Measurements from ENCODE around the gene FYCO1.
"Not testable (repeated sequence)": the region's sequence is repeated elsewhere in the genome, so short reads cannot be mapped to it uniquely, and the experiment has no call there.

FYCO1 gene

GRCh38 chr3:45995236-45996192 is at the start of gene FYCO1:
TSS of gene FYCO1 (minus strand) at chr3:45995824. CDS start at chr3:45984910, 10,914 bp downstream.
- peak; percentile 73 to 78 for DNase-seq

- no peak for DNase-seq
Measured at GRCh38 chr3:46038916-46039315, 43.3 kb upstream of the FYCO1 start.

DNA sequence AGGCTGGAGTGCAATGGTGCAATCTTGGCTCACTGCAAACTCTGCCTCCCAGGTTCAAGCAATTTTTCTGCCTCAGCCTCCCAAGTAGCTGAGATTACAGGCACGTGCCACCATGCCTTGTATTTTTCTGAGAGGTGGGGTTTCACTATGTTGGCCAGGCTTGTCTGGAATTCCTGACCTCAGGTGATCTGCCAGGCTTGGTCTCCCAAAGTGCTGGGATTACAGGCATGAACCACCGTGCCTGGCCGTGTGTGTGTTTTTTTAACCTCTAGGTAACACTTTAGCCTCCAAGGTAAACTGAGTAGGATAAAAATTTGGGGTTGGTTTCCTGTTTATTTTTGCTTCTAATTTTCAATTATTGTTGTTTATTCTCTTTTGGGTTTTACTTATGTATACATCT is 42.4 kb upstream of the FYCO1 start:
- not testable (repeated sequence) for DNase-seq

- DNase-seq = no peak
Measured at GRCh38 chr3:46036191-46036590, 40.6 kb upstream of the FYCO1 start.

DNA sequence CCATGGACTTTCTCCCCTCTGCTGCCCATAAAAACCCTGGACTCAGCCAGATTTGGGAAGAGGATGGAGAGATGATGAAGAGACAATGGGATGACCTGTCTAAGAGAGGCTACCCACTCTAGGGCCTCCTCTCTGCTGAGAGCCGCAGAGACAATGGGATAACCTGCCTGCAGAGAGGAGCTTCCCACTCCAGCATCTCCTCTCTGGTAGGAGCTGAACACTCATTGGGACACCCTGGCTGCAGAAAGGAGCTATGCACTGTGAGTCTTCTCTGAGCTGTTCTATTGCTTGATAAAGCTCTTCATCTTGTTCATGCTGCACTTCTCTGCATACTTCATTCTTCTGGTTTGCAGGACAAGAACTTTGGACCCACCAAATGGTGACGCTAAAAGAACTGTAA is 36.1 kb upstream of the FYCO1 start:
- DNase-seq = no peak

GRCh38 chr3:46031269-46031668 is 35.6 kb upstream of the FYCO1 start:
- no peak for DNase-seq

DNA sequence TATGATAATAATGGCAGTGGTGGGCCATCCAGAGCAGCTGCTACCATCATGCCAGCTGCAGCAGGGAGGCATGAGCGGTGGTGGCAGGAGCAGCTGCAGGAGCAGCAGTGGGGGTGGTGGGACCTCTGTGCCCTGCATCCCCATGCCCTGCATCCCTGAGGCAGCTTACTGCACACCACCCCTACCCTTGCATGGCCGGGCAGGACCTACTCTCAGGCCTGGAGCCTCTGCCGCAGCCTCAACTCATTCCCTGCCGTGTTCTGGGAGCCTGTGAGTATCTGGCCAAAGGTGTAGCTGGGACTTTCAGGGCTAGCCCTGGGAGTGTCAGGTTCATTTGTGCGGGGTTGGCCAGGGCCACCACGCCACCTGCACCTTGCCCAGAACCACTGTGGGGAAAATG is 35.0 kb upstream of the FYCO1 start:
- no peak for DNase-seq

DNA sequence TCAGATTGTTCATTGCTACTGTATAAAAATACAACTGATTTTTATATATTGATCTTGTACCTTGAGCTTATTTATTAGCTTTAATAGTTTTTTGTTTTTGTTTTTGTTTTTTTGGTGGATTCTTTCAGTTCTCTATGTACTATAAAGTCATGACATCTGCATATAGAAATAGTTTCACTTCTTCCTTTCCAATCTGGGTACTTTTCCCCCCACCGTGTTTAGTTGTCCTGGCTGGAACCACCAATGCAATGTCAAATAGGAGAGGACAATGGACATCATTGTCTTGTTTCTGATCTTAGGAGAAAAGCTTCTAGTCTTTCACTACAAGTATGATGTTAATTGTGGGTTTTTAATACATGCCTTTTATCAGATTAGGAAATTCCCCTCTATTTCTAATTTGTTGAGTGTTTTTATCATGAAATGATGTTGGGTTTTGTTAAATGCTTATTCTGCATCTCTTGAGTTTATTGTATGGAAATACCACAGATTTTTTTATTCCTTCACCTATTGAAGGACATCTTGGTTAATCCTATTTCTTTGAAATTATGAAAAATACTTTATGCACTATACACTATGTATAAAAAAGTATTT is 34.4 kb upstream of the FYCO1 start:
- no peak for DNase-seq

- no peak for DNase-seq
Measured at GRCh38 chr3:46027736-46028397, 32.2 kb upstream of the FYCO1 start.

- DNase-seq = no peak
Measured at GRCh38 chr3:46027021-46027705, 31.5 kb upstream of the FYCO1 start, which contains the start of gene XCR1. TSS of gene XCR1 (minus strand) at chr3:46027483. CDS start at chr3:46021947, 5,536 bp downstream.

GRCh38 chr3:46025139-46025538 is 29.5 kb upstream of the FYCO1 start:
- DNase-seq = no peak

DNA sequence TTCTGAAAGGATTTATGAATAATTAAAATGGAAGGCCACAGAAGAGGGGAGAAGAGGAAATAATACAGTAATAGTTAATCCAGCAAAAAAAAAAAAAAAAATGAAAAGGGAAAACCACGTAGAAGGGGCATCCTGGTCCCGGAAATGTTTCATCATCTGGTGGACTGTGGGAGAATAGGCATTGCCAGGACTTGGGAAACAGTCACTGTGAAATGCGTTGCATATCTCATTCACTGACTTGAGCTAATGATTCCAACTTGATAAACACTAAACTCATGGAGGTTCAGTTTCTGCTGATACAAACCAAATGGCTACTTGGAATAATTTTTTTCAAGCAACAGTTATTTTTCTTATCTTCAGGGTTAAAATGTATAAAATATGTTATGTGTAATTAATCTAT is 28.5 kb upstream of the FYCO1 start:
- no peak for DNase-seq

DNA sequence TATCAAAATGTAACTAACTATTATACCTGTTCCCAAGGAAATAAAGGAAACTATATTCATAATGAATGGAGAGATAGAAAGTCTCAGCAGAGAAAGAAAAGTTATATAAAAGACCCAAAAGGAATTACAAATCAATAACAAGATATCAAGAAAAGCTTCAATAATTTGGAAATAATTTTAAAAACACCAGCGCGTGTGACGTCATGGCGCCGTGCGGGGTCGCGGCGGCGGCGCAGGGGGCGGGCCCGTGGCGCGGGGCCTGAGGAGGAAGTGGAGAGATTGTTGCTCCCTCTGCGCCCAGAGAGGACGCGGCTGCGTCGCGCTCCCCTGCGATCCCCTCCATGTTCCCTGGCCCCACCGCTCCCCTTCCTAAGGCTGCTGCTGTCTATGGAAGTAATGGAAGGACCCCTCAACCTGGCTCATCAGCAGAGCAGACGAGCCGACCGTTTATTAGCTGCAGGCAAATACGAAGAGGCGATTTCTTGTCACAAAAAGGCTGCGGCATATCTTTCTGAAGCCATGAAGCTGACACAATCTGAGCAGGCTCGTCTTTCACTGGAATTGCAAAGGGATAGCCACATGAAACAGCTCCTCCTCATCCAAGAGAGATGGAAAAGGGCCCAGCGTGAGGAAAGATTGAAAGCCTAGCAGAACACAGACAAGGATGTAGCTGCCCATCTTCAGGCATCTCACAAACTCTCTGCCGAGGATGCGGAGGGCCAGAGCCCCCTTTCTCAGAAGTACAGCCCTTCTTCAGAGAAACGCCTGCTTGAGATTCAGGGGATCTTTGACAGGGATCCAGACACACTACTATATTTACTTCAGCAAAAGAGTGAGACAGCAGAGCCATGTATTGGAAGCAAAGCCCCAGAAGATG is 27.5 kb upstream of the FYCO1 start:
- no peak for DNase-seq

DNA sequence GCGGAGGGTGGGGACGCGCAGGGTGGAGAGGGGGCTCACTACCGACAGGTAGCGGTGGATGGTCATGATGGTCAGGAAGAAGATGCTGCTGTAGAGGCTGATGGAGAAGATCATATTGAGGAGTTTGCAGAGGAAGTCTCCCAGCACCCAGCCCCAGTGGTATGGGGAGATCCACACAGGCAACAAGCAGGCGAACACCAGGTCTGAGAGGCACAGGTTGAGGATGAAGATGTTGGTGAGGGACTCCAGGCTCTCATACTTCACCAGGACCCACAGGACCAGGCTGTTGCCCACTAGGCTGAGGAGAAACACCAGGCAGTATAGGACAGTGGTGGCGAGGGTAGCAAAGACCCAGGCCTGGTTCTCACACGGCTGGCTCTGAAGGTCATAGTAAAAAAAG is 25.9 kb upstream of the FYCO1 start:
- DNase-seq = no peak

DNA sequence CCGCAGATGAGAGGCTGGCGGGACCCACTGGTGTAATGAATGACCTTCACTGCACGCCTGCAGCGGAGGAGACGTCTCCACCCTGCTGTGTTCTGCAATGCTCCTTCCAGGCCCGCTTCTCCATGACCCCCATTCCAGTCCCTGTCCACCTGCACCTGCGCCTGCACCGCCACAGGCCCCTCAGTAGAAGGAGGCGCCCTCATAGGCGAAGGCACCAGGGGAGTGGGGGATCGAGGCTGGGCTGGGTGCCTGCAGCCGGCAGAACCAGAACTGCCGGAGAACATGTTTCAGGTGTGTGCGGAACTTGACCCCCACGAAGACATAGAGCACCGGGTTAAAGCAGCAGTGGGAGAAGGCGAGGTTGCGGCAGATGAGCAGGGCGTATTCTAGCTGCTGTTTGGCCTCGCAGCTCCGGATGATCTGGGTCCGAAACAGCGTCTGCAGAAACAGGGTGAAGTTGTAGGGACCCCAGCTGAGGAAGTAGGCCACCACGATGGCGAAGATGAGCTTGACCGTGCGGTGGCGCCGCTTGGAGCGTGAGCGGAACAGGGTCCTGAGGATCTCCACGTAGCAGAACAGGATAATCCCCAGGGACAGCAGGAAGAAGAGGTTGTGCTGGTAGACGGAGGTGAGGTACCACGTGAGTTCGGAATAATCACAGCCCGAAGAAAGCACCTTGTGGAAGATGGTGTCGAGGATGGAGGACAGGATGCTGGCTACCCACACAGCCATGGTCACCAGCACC is 25.3 kb upstream of the FYCO1 start:
- no peak for DNase-seq

- no peak for DNase-seq
Measured at GRCh38 chr3:46019707-46020106, 24.1 kb upstream of the FYCO1 start.

DNA sequence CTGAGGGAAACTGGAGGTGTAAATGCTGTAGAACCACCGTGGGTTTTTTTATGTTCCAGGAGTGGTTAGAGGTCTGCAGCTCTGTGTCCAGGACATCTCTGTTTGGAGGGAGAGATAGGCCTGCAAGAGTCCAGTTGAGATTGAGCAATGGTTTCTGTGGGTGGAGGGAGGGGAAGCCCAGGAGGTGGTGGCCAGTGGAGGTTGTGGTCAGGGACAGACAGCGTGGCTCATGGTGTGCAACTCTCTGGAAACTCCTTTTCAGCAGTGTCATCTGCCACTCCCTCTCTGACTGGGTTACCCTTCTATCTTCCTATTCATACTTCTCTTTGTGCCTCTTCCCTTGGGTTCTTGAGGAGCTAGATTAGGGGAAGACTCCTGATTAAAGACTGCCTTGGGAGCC is 22.1 kb upstream of the FYCO1 start:
- peak in 1 of 2 donors; percentile 25 for DNase-seq

DNA sequence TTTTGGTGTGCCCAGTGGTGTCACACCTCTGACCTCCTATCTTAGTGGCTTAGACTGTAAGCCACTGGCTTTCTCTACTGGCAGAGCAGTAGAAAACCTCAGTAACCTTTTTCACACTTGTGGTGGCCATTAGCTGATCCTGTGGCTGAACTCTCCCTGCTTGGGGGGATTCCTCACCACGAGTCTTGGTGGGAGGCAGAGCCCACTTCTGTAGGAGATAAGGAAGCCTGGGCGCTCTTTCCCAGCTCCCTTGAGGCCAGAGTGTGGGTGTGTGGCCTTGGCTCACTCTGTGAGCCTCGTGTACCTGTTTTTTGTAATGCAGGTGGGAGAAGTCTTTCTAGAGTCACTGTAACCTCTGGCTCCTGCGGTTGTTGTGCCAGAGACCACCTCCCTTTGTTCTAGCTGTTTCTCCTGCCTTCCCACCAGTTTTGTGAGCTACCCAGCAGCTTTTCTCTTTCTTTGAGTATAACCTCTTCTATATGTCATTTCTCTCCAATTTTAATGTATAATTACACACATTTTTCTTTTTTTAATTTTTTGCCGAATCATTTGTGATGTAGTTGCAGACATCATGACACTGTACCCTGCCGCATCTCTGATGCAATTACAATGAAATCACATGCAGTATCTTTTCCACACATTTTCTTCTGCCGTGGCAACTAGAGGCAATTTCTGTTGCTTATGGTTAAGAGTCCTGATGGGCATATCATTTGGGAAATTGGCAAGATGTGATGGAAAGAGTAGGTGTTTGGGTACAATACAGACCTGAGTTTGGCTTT is 17.9 kb upstream of the FYCO1 start:
- DNase-seq = no peak

GRCh38 chr3:46012246-46012645 is 16.6 kb upstream of the FYCO1 start:
- no peak for DNase-seq

- no peak for DNase-seq
Measured at GRCh38 chr3:46010519-46011113, 15.0 kb upstream of the FYCO1 start.
